Osteocyte (in vitro differentiated cells): Measurements from ENCODE around the gene CEP170B. TPM values are rescaled to one million over a fixed set of nuclear protein-coding genes. Genes with fewer than 3 reads are reported as not detected.

Experiments used
- DNase-seq: peaks from one replicate; pipeline ENCODE4 v3.0.0; 2021; ENCODE audit warnings: mixed read lengths; ENCODE audit not compliant: unreplicated experiment; ENCODE audit errors: extremely low spot score
- H3K27ac Mint-ChIP-seq: one replicate; pipeline ENCODE4 v1.8.0; 2021; ENCODE audit warnings: mild to moderate bottlenecking, mixed read lengths; ENCODE audit not compliant: unreplicated experiment
- H3K27me3 Mint-ChIP-seq: one replicate; pipeline ENCODE4 v1.8.0; 2021; ENCODE audit warnings: mixed read lengths; ENCODE audit not compliant: unreplicated experiment
- H3K36me3 Mint-ChIP-seq: one replicate; pipeline ENCODE4 v1.8.0; 2021; ENCODE audit warnings: mixed read lengths; ENCODE audit not compliant: unreplicated experiment
- H3K4me1 Mint-ChIP-seq: one replicate; pipeline ENCODE4 v1.8.0; 2021; ENCODE audit warnings: mixed read lengths; ENCODE audit not compliant: unreplicated experiment
- H3K4me3 Mint-ChIP-seq: one replicate; pipeline ENCODE4 v1.8.0; 2021; ENCODE audit warnings: mild to moderate bottlenecking, moderate library complexity, mixed read lengths; ENCODE audit not compliant: unreplicated experiment
- H3K9me3 Mint-ChIP-seq: one replicate; pipeline ENCODE4 v1.8.0; 2021; ENCODE audit warnings: mixed read lengths; ENCODE audit not compliant: unreplicated experiment
- total RNA-seq: library from RNA; stranded (reverse); gene quantifications from 2 replicates; pipeline ENCODE4 v1.2.1, GENCODE V29; 2021
- TF ChIP-seq, protein P1 (sequence below): fragments of 200-600 bp; sonication (generic); IDR thresholded peaks from 2 replicates; pipeline ENCODE4 v1.5.0; 2021; ENCODE audit warnings: antibody characterized with exemption, mild to moderate bottlenecking, moderate library complexity

CEP170B gene
- total RNA-seq, 1 donor from 2014 or later: 26.4 TPM

DNA sequence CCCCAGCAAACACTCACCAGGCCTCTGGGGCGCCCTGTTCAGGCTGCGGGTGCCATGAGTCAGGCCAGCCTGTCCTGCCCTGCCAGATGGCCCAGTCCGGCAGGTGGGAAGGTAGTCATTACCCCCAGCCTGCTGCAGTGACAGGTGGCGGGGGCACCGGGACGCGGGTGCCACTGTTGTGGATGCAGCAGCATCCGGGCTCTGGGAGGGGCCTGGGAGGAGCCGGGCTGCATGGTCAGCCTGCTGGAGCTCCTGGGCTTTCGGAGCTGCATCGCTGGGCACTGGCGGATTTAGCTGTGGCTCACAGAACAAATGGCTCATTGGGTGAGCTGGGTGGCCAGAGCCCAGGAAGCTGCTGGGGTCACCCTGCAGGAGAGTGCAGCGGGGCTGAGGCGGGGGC is 13.5 kb downstream of the CEP170B start:
- H3K36me3 Mint-ChIP-seq: peaks cover 4% of the 10 kb centered on the region
- TF ChIP-seq, protein P1, sequence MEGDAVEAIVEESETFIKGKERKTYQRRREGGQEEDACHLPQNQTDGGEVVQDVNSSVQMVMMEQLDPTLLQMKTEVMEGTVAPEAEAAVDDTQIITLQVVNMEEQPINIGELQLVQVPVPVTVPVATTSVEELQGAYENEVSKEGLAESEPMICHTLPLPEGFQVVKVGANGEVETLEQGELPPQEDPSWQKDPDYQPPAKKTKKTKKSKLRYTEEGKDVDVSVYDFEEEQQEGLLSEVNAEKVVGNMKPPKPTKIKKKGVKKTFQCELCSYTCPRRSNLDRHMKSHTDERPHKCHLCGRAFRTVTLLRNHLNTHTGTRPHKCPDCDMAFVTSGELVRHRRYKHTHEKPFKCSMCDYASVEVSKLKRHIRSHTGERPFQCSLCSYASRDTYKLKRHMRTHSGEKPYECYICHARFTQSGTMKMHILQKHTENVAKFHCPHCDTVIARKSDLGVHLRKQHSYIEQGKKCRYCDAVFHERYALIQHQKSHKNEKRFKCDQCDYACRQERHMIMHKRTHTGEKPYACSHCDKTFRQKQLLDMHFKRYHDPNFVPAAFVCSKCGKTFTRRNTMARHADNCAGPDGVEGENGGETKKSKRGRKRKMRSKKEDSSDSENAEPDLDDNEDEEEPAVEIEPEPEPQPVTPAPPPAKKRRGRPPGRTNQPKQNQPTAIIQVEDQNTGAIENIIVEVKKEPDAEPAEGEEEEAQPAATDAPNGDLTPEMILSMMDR: no peak
- H3K4me1 Mint-ChIP-seq: peaks cover 7% of the 10 kb centered on the region
- H3K4me3 Mint-ChIP-seq: no peak overlapping the region
- no peak overlapping the region for H3K27ac Mint-ChIP-seq
- DNase-seq: no peak
- no peaks in the 10 kb centered on the region for H3K9me3 Mint-ChIP-seq
- H3K27me3 Mint-ChIP-seq: no peaks in the 10 kb centered on the region

DNA sequence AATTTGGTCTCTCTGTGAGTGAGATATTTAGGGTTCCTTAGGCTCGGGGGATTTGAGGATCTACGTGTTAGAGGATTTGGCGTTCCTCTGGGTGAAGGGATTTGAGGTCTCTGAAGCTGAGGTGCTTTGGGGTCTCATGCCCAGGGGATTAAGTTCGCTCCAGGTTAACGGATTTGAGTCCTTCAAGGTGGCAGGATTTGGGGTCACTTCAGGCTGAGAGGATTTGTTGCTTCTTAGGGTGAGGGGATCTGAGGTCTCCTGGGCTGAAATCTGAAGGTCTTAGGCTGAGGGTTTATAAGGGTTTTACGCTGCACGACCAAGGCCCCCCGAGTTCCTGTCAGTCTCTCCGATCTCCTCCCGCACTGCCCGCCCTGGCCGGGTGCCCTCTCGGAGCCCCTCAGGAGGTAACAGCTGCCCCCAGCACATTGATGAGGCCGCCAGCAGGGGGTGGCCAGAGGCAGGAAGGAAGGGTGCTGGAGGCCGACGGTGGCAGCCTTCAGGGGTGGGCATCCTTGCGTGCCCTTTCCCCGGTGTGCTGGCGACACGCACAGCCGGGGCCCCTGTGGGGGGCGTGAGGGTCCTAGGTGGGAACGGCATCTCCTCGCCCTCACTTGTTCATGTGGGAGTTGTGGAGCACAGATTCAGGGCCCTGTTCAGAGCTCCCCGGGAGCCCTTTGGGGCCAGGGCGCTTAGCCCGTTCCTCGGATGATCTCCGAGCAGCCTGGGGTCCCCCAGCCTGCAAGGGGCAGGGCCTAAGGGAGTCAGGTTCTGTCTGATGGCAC is 14.3 kb downstream of the CEP170B start:
- Mint-ChIP-seq H3K4me3 (no peak overlapping the region), H3K4me1 (peaks cover 4% of the 10 kb centered on the region), H3K27ac (no peak overlapping the region), H3K36me3 (peaks cover 4% of the 10 kb centered on the region), H3K9me3 (no peaks in the 10 kb centered on the region), H3K27me3 (no peaks in the 10 kb centered on the region)
- TF ChIP-seq, protein P1: no peak
- no peak for DNase-seq

- TF ChIP-seq, protein P1: no peak
- Mint-ChIP-seq H3K27ac (no peak overlapping the region), H3K4me3 (no peak overlapping the region), H3K36me3 (peaks cover 4% of the 10 kb centered on the region), H3K9me3 (no peaks in the 10 kb centered on the region), H3K27me3 (no peaks in the 10 kb centered on the region), H3K4me1 (peaks cover 4% of the 10 kb centered on the region)
- no peak for DNase-seq
These were observed 15.0 kb downstream of the CEP170B start for GRCh38 chr14:104879983-104880565.

DNA sequence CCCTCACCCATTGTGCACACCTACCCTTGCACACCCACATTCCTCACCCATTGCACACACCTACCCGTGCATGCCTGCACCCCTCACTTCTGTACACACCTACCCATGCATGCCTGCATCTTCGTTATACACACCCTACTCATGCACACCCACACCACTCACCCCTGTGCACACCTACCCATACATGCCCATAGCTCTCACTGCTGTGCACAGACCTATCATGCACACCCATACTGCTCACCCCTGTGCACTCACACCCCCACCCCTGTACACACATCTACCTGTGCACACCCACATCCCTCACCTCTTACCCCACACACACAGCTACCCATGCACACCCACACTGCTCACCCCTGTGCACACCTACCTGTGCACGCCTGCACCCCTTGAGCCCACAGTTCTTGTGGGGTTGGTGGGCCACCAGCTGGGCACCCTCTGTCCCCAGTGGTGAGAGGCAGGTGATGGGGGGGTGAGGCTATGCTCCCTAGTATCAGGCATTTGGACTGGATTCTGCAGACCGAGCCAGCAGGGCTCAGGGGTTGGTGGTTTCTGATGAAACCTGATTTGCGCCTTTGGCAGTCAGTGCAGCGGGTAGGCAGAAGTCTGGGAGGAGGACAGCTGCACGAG is 15.6 kb downstream of the CEP170B start:
- Mint-ChIP-seq H3K4me3 (no peak overlapping the region), H3K27me3 (no peaks in the 10 kb centered on the region), H3K27ac (no peak overlapping the region), H3K9me3 (no peaks in the 10 kb centered on the region), H3K36me3 (peaks cover 4% of the 10 kb centered on the region), H3K4me1 (peaks cover 3% of the 10 kb centered on the region)
- no peak for DNase-seq
- TF ChIP-seq, protein P1: no peak

DNA sequence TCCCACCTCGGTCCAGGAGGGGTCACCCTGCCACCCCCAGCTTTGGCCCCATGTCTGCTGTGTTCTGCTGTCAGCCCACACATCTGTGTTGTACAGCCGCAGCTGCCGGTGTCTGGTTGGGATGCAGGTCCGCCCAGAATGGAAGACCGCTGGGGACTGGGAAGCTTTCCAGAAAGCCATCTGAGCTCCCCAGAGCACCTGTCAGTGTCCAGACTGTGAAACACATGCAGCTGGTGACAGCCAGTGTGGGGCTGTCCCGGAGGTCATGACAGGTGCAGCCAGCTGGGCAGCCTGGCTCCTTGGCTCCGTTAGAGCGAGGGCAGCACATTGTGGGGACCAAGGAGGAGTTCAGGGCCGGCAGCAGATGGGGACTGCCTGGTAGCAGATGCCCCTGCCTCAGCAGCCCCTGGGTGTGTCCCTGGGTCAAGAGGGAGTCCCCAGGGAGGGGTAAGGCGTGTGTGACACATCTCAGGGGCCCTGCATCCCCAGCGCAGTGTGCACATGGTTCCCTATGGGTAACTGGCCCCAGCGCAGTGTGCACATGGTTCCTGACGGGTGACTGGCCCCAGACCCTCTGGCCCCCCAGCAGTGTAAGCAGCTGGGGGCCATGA is 16.4 kb downstream of the CEP170B start:
- TF ChIP-seq, protein P1: no peak
- Mint-ChIP-seq H3K27ac (no peak overlapping the region), H3K36me3 (peaks cover 4% of the 10 kb centered on the region), H3K27me3 (no peaks in the 10 kb centered on the region), H3K4me3 (no peak overlapping the region), H3K4me1 (peaks cover 3% of the 10 kb centered on the region), H3K9me3 (no peaks in the 10 kb centered on the region)
- DNase-seq: no peak
